OCI-LY7 (cell line): ENCODE data around the gene APBB1. TPM values are rescaled to one million over a fixed set of nuclear protein-coding genes. Genes with fewer than 3 reads are reported as not detected.

ENCODE experiments used
- BruUV-seq: library from RNA; stranded (reverse); fragments of 400-500 nt; replicated peaks from 2 replicates; lab custom pipeline; 2021; lab: Mats Ljungman, UMichigan
- CTCF ChIA-PET: fragments of 300-600 bp; sonication (Branson Sonifier 250); formaldehyde crosslinking; loops from one replicate; lab custom pipeline; 2022; ENCODE audit warnings: antibody characterized with exemption; ENCODE audit not compliant: unreplicated experiment; lab: Charles Lee
- POLR2A ChIA-PET: fragments of 300-600 bp; sonication (Branson Sonifier 250); formaldehyde crosslinking; loops from one replicate; lab custom pipeline; 2022; ENCODE audit warnings: antibody characterized with exemption; lab: Charles Lee
- DNase-seq: peaks from one replicate; pipeline ENCODE4 v3.0.0-alpha.2; 2015; ENCODE audit warnings: low spot score
- H2AFZ ChIP-seq: fragments of 200-600 bp; sonication (generic), shearing (Covaris generic); 2 replicates; pipeline ENCODE4 v1.6.1; 2014; ENCODE audit warnings: mild to moderate bottlenecking, antibody characterized with exemption, low read length, moderate library complexity
- H3K27ac ChIP-seq: fragments of 200-600 bp; sonication (generic); 2 replicates; pipeline ENCODE4 v1.5.1; 2014; ENCODE audit warnings: mixed run types, low read depth, mild to moderate bottlenecking, moderate library complexity, low read length, inconsistent platforms; ENCODE audit not compliant: poor library complexity, severe bottlenecking
- H3K36me3 ChIP-seq: fragments of 200-600 bp; sonication (generic); 2 replicates; pipeline ENCODE4 v1.6.1; 2014; ENCODE audit warnings: mild to moderate bottlenecking, antibody characterized with exemption, low read length, moderate library complexity, mixed read lengths; ENCODE audit not compliant: insufficient read depth
- H3K4me1 ChIP-seq: fragments of 200-600 bp; sonication (generic); 2 replicates; pipeline ENCODE4 v1.5.1; 2014; ENCODE audit warnings: mild to moderate bottlenecking, low read length; ENCODE audit not compliant: insufficient read depth, poor library complexity, severe bottlenecking
- H3K4me2 ChIP-seq: fragments of 200-600 bp; sonication (generic); 2 replicates; pipeline ENCODE4 v1.6.1; 2014; ENCODE audit warnings: mild to moderate bottlenecking, low read length
- H3K4me3 ChIP-seq: fragments of 200-600 bp; sonication (generic); 2 replicates; pipeline ENCODE4 v1.5.1; 2014; ENCODE audit warnings: mild to moderate bottlenecking, low read depth, low read length; ENCODE audit not compliant: poor library complexity, severe bottlenecking
- H3K79me2 ChIP-seq: fragments of 200-600 bp; sonication (generic); 2 replicates; pipeline ENCODE4 v1.6.1; 2016; ENCODE audit warnings: low read depth, mild to moderate bottlenecking, low read length, moderate library complexity, mixed read lengths; ENCODE audit not compliant: insufficient read depth
- H3K9me2 ChIP-seq: fragments of 200-600 bp; sonication (generic); 2 replicates; pipeline ENCODE4 v1.6.1; 2016; ENCODE audit warnings: mild to moderate bottlenecking, low read length, mixed read lengths; ENCODE audit not compliant: insufficient read depth
- H3K9me3 ChIP-seq: fragments of 200-600 bp; sonication (generic); 2 replicates; pipeline ENCODE4 v1.6.1; 2014; ENCODE audit warnings: mild to moderate bottlenecking, mixed run types, low read length, mixed read lengths
- H4K20me1 ChIP-seq: fragments of 200-600 bp; sonication (generic); 2 replicates; pipeline ENCODE4 v1.6.1; 2014; ENCODE audit warnings: mild to moderate bottlenecking, antibody characterized with exemption, low read length, moderate library complexity, mixed read lengths; ENCODE audit not compliant: insufficient read depth
- CTCF ChIP-seq: fragments of 200-600 bp; sonication (generic); conservative IDR thresholded peaks from 2 replicates; pipeline ENCODE4 v1.5.1; 2014; ENCODE audit warnings: mild to moderate bottlenecking, antibody characterized with exemption, low read length, moderate library complexity, mixed read lengths
- EZH2phosphoT487 ChIP-seq: fragments of 200-600 bp; sonication (generic); IDR thresholded peaks from 2 replicates; pipeline ENCODE4 v1.6.1; 2018; ENCODE audit warnings: low read depth, borderline replicate concordance, mild to moderate bottlenecking, mixed run types, antibody characterized with exemption, low read length, moderate library complexity, mixed read lengths
- intact Hi-C: fragments of 100-400 bp; cut with micrococcal nuclease; formaldehyde crosslinking; loops from one replicate; pipeline ENCODE4 v1.10.0; 2022; ENCODE audit not compliant: unreplicated experiment
- total RNA-seq, 2 experiments: library from RNA; depleted of rRNA in 1 of 2; stranded (reverse); fragments of >200 nt in 1 of 2; shearing (Covaris generic) in 1 of 2; gene quantifications; 2 replicates each; pipeline ENCODE4 v1.2.3, GENCODE V29; 2014 to 2022

The APBB1 gene
- total RNA-seq, 2 experiments from 2014 or later, result 25.5 to 30.4 TPM

DNA sequence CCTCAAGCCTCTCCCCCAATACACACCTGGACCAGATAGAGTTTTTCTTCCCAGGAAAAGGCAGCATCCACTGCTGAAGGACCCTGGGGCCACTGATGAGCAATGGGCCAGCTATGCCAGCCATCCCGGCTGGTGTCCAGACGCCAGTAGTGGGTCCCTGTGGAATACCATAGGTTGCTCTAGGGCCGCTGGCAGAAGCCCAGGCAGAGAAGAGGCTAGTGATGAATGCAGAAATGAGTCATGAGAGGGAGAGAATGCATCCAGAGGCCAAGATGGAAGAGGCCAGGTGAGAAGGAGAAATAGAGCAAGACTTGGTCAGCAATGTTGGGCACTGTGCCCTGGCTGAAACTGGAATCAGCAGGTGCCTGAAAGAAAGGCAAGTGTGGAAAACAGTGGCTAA is 13.0 kb upstream of the APBB1 start:
- POLR2A ChIA-PET, result interaction anchor here (1.8 kb wide), 1 partner anchor 29 kb away, joined by 8 read pairs; no protein-coding TSS in a partner anchor

GRCh38 chr11:6427516-6427915 is 8.6 kb upstream of the APBB1 start:
- no TSS peak for BruUV-seq
- POLR2A ChIA-PET, result interaction anchor here (0.5 to 2.3 kb wide), 7 partner anchors 10 to 1088 kb away, joined by 3 to 13 read pairs (median 4); no protein-coding TSS in a partner anchor
- intact Hi-C loops, result no loop called here

More for the DNA sequence above, 13.0 kb upstream of the APBB1 start:
- CTCF ChIA-PET, result interaction anchor here (1.2 kb wide), 1 partner anchor 28 kb away, joined by 4 read pairs; no protein-coding TSS in a partner anchor
- intact Hi-C loops, result no loop called here
- H3K27ac ChIP-seq, result no peak overlapping the region
- DNase-seq, result no peak
- no peaks in the 10 kb centered on the region for H3K79me2 ChIP-seq
- H3K9me3 ChIP-seq, result no peaks in the 10 kb centered on the region
- H3K4me1 ChIP-seq, result peaks cover 71% of the 10 kb centered on the region
- BruUV-seq, result no TSS peak
- H4K20me1 ChIP-seq, result no peaks in the 10 kb centered on the region
- H3K36me3 ChIP-seq, result no peaks in the 10 kb centered on the region
- no peak for TF ChIP-seq CTCF
- no peak for TF ChIP-seq EZH2phosphoT487
- no peaks in the 10 kb centered on the region for H3K9me2 ChIP-seq
- H2AFZ ChIP-seq, result no peak overlapping the region
- H3K4me3 ChIP-seq, result no peak overlapping the region
- no peak overlapping the region for H3K4me2 ChIP-seq

More at GRCh38 chr11:6427516-6427915, 8.6 kb upstream of the APBB1 start:
- Histone ChIP-seq H3K4me3 (no peak overlapping the region), H3K27ac (no peak overlapping the region), H3K9me2 (no peaks in the 10 kb centered on the region), H2AFZ (no peak overlapping the region), H3K36me3 (no peaks in the 10 kb centered on the region), H3K79me2 (no peaks in the 10 kb centered on the region), H3K9me3 (no peaks in the 10 kb centered on the region), H3K4me2 (no peak overlapping the region), H4K20me1 (no peaks in the 10 kb centered on the region), H3K4me1 (peaks cover 27% of the 10 kb centered on the region)
- no peak for DNase-seq
- TF ChIP-seq CTCF, result no peak
- no peak for TF ChIP-seq EZH2phosphoT487
- CTCF ChIA-PET, result no interaction called here
